Measurements from ENCODE around the gene FAAP20. TPM values are rescaled to one million over a fixed set of nuclear protein-coding genes. Genes with fewer than 3 reads are reported as not detected.

FAAP20 gene
- total and polyA plus RNA-seq, 5 experiments from 2014 or later = 39.4 to 76.6 (median 70.1) TPM

DNA sequence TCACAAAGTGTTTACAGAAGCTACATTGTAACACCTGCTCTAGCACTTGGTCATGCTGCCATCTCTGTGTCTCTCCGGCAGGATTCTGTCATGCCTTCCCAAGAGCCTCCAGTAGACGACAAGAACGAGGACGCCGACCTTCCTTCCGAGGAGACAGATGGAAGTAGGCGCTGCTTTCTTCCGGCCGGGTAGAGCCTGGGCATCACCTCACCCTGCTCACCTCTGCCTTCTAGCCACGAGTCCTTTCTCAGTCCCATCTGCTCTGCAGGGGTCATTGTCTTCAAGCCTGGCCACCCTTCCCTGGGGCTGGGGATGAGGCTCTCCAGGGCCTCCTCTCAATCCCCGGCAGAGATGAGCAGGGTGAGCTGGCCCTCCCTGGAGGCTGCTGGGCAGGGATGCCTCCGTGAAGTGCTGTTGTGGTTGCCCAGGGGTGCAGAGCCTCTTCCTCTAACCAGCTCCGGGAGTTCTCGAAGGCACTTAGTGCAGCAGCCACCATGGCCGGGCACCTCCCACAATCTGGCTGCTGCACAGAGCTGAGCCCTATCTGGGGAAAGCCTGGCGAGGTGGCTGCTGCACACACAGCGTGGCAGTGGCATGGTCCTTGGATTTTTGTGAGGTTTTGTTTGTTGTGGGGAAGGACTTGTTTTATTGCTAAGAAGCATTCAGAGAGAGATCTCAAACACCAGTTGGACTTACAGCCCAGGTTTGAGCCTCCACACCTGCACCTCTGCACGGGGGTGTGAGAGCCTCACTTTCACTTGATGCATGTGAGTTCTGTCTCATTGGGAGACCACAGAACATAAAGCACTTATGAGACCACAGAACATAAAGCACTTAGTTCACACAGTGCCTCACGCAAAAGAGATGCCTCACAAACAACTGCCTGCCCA lies 48.4 kb downstream of the FAAP20 start:
- H3K27me3 Mint-ChIP-seq = no peaks in the 10 kb centered on the region
- no peaks in the 10 kb centered on the region for H3K9me3 Mint-ChIP-seq
- DNase-seq = peak in 8 of 10 donors; percentile 23 to 69 (median 54)
- ATAC-seq = peak; percentile 69 to 73
- POLR2A ChIA-PET = no interaction called here
- peaks cover 0 to 3% (median 3%) of the 10 kb centered on the region in 3 donors for H3K36me3 Mint-ChIP-seq
- peak overlapping the region in 1 of 10 donors; percentile 24 for H3K4me3 Mint-ChIP-seq
- peaks cover 3 to 33% (median 17%) of the 10 kb centered on the region in 4 donors for H3K4me1 Mint-ChIP-seq
- H3K27ac Mint-ChIP-seq = peak overlapping the region in 2 of 10 donors; percentile 29 to 48

- no peaks in the 10 kb centered on the region for H3K36me3 Mint-ChIP-seq
- POLR2A ChIA-PET = no interaction called here
- peaks cover 6 to 35% (median 17%) of the 10 kb centered on the region in 4 donors for H3K4me1 Mint-ChIP-seq
- H3K9me3 Mint-ChIP-seq = no peaks in the 10 kb centered on the region
- H3K4me3 Mint-ChIP-seq = peak overlapping the region in 1 of 10 donors; percentile 4
- peak in 1 of 10 donors; percentile 45 for DNase-seq
- no peaks in the 10 kb centered on the region for H3K27me3 Mint-ChIP-seq
- peak overlapping the region in 4 of 10 donors; percentile 25 to 71 (median 57) for H3K27ac Mint-ChIP-seq
- ATAC-seq = no peak
Measured at GRCh38 chr1:2144501-2145090, 50.0 kb downstream of the FAAP20 start.

DNA sequence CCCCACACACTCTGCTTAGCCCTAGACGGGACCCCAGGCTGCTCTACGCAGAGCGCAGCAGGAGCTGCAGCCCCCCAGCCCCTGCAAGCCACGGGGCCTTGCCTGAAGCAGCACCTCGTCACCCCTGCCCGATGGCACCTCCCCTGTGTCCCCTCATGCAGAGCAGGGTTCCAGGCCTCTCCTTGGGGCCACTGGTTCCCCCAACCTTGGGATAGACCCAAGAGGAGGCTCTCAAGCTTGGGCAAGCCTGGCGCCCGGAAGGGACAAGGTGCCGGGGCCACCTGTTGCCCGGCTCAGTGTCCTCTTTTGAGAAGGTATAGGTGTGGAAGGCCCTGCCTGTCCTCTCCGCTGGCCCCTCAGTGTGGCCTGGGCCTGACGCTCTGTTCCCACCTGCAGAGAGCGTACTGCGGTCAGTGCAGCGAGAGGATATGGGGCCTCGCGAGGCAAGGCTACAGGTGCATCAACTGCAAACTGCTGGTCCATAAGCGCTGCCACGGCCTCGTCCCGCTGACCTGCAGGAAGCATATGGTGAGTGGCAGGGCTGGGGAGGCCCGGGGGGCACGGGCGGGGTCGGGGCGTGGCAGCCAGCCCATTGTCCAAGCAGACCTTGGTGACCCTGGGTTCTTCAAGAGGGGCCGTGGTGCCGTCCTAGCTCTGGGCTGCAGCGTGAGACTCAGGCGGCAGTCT lies 50.6 kb downstream of the FAAP20 start:
- peaks cover 7 to 36% (median 18%) of the 10 kb centered on the region in 4 donors for H3K4me1 Mint-ChIP-seq
- POLR2A ChIA-PET = no interaction called here

DNA sequence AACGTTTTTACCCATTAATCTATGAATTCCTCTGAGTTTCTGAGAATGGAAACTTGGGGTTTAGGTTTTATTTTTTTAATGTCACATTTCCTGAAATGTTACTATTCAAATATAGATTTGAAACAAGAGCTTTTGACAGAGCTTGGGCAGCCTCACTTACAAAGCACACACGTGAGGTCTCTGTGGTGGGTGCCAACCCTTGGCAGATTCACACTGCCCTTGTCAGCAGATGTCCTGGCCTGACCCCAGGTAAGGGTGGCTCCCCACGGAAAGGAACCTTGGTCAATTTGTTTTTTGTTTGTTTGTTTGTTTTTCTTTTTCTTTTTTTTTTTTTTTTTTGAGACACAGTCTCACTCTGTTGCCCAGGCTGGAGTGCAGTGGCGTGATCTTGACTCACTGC lies 53.5 kb downstream of the FAAP20 start:
- no peak for ATAC-seq
- no peaks in the 10 kb centered on the region for H3K36me3 Mint-ChIP-seq

More for the DNA sequence above, 50.6 kb downstream of the FAAP20 start:
- peak overlapping the region in 2 of 10 donors; percentile 20 to 59 for H3K27ac Mint-ChIP-seq
- ATAC-seq (no peak), DNase-seq (peak in 1 of 10 donors; percentile 52)
- no peaks in the 10 kb centered on the region for H3K27me3 Mint-ChIP-seq
- H3K9me3 Mint-ChIP-seq = no peaks in the 10 kb centered on the region
- H3K4me3 Mint-ChIP-seq = no peak overlapping the region
- H3K36me3 Mint-ChIP-seq = no peaks in the 10 kb centered on the region

More for the DNA sequence above, 53.5 kb downstream of the FAAP20 start:
- Mint-ChIP-seq H3K27ac (no peak overlapping the region), H3K27me3 (no peaks in the 10 kb centered on the region), H3K4me3 (no peak overlapping the region), H3K4me1 (peaks cover 11 to 58% (median 33%) of the 10 kb centered on the region in 4 donors), H3K9me3 (no peaks in the 10 kb centered on the region)
- POLR2A ChIA-PET = interaction anchor here (0.6 to 2.5 kb wide), 3 partner anchors 8 to 10 kb away, joined by 3 to 5 read pairs (median 5); no protein-coding TSS in a partner anchor
- no peak for DNase-seq

Other genes starting within 250 kb of the FAAP20 start
- not detected for gene CFAP74, start 191.0 kb downstream of the FAAP20 start, total RNA-seq
- not detected for gene CFAP74, start 191.0 kb downstream of the FAAP20 start, polyA plus RNA-seq
- not detected for gene GABRD, start 175.4 kb downstream of the FAAP20 start, total RNA-seq
- gene GABRD, start 175.4 kb downstream of the FAAP20 start, polyA plus RNA-seq = not detected
- 10 to 100 TPM; 29.8 to 33.9 TPM for gene PRKCZ, start 144.4 kb downstream of the FAAP20 start, total RNA-seq
- 10 to 100 TPM in 1 of 3 donors, 1 to 10 TPM in 2; 7.8 to 11.3 (median 9.2) TPM for gene PRKCZ, start 144.4 kb downstream of the FAAP20 start, polyA plus RNA-seq
- gene SKI, start 33.5 kb upstream of the FAAP20 start, total RNA-seq = 100 to 1,000 TPM in 1 of 2 experiments, 10 to 100 TPM in 1; 98.3 to 105 TPM
- gene SKI, start 33.5 kb upstream of the FAAP20 start, polyA plus RNA-seq = under 1 TPM; 0.30 to 0.80 (median 0.53) TPM
- 10 to 100 TPM; 14.5 to 18.8 TPM for gene MORN1, start 196.8 kb upstream of the FAAP20 start, total RNA-seq
- gene MORN1, start 196.8 kb upstream of the FAAP20 start, polyA plus RNA-seq = 1 to 10 TPM; 4.3 to 7.1 (median 5.0) TPM
- gene RER1, start 197.1 kb upstream of the FAAP20 start, total RNA-seq = 100 to 1,000 TPM; 131 to 139 TPM
- 100 to 1,000 TPM; 118 to 146 (median 126) TPM for gene RER1, start 197.1 kb upstream of the FAAP20 start, polyA plus RNA-seq
- 10 to 100 TPM; 15.5 to 20.1 TPM for gene PEX10, start 217.8 kb upstream of the FAAP20 start, total RNA-seq
- 10 to 100 TPM in 1 of 3 donors, 1 to 10 TPM in 2; 7.5 to 10.4 (median 9.1) TPM for gene PEX10, start 217.8 kb upstream of the FAAP20 start, polyA plus RNA-seq